Nephron (organoid): ENCODE measurements around the gene CSTF3.

Experiments
- H3K27ac Mint-ChIP-seq, 3 experiments: 2 replicates each; pipeline ENCODE4 v1.8.0; 2020; ENCODE audit warnings: mixed read lengths in 3 of 3, mild to moderate bottlenecking in 2 of 3, moderate library complexity in 1 of 3
- H3K27me3 Mint-ChIP-seq: 2 replicates; pipeline ENCODE4 v1.8.0; 2021; ENCODE audit warnings: low read depth, mild to moderate bottlenecking, moderate library complexity, mixed read lengths
- H3K36me3 Mint-ChIP-seq: 2 replicates; pipeline ENCODE4 v1.8.0; 2020; ENCODE audit warnings: low read depth, mixed read lengths
- H3K4me1 Mint-ChIP-seq: 2 replicates; pipeline ENCODE4 v1.8.0; 2020; ENCODE audit warnings: mixed read lengths
- H3K4me3 Mint-ChIP-seq, 3 experiments: 2 replicates each; pipeline ENCODE4 v1.8.0; 2020; ENCODE audit warnings: mild to moderate bottlenecking in 3 of 3, mixed read lengths in 3 of 3, moderate library complexity in 2 of 3
- H3K9me3 Mint-ChIP-seq: 2 replicates; pipeline ENCODE4 v1.8.0; 2020; ENCODE audit warnings: mixed read lengths
- TF ChIP-seq, protein P1 (sequence below), 3 experiments: fragments of 200-600 bp; sonication (generic); IDR thresholded peaks; one replicate each; pipeline ENCODE4 v1.5.0; 2021; ENCODE audit warnings: antibody characterized with exemption in 3 of 3; ENCODE audit not compliant: unreplicated experiment in 3 of 3

CSTF3 gene

GRCh38 chr11:33135216-33135615 lies 26.1 kb downstream of the CSTF3 start:
- no peaks in the 10 kb centered on the region for H3K27me3 Mint-ChIP-seq
- peaks cover 11% of the 10 kb centered on the region for H3K36me3 Mint-ChIP-seq
- H3K4me1 Mint-ChIP-seq: peaks cover 10% of the 10 kb centered on the region
- TF ChIP-seq, protein P1, sequence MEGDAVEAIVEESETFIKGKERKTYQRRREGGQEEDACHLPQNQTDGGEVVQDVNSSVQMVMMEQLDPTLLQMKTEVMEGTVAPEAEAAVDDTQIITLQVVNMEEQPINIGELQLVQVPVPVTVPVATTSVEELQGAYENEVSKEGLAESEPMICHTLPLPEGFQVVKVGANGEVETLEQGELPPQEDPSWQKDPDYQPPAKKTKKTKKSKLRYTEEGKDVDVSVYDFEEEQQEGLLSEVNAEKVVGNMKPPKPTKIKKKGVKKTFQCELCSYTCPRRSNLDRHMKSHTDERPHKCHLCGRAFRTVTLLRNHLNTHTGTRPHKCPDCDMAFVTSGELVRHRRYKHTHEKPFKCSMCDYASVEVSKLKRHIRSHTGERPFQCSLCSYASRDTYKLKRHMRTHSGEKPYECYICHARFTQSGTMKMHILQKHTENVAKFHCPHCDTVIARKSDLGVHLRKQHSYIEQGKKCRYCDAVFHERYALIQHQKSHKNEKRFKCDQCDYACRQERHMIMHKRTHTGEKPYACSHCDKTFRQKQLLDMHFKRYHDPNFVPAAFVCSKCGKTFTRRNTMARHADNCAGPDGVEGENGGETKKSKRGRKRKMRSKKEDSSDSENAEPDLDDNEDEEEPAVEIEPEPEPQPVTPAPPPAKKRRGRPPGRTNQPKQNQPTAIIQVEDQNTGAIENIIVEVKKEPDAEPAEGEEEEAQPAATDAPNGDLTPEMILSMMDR (IDR thresholded peaks at IDR 0.05; ENCODE audit: unreplicated experiment in 3 of 3): no peak
- H3K4me3 Mint-ChIP-seq: no peak overlapping the region
- H3K9me3 Mint-ChIP-seq: no peaks in the 10 kb centered on the region
- peak overlapping the region; percentile 66 to 84 (median 67) for H3K27ac Mint-ChIP-seq

GRCh38 chr11:33134276-33134675 lies 27.0 kb downstream of the CSTF3 start:
- Mint-ChIP-seq H3K4me1 (peaks cover 10% of the 10 kb centered on the region), H3K27ac (no peak overlapping the region), H3K36me3 (peaks cover 5% of the 10 kb centered on the region), H3K27me3 (no peaks in the 10 kb centered on the region), H3K9me3 (no peaks in the 10 kb centered on the region), H3K4me3 (no peak overlapping the region)
- TF ChIP-seq, protein P1 (IDR thresholded peaks at IDR 0.05; ENCODE audit: unreplicated experiment in 3 of 3): no peak

- Mint-ChIP-seq H3K9me3 (no peaks in the 10 kb centered on the region), H3K27me3 (no peaks in the 10 kb centered on the region), H3K27ac (peak overlapping the region in 1 of 3 experiments; percentile 17)
Observed at GRCh38 chr11:33133761-33134160, 27.5 kb downstream of the CSTF3 start.

GRCh38 chr11:33132510-33132909 lies 28.8 kb downstream of the CSTF3 start:
- TF ChIP-seq, protein P1 (IDR thresholded peaks at IDR 0.05; ENCODE audit: unreplicated experiment in 3 of 3): no peak
- H3K4me1 Mint-ChIP-seq: peaks cover 10% of the 10 kb centered on the region
- no peak overlapping the region for H3K4me3 Mint-ChIP-seq
- H3K27me3 Mint-ChIP-seq: no peaks in the 10 kb centered on the region
- peaks cover 5% of the 10 kb centered on the region for H3K36me3 Mint-ChIP-seq
- H3K9me3 Mint-ChIP-seq: no peaks in the 10 kb centered on the region
- no peak overlapping the region for H3K27ac Mint-ChIP-seq

More at GRCh38 chr11:33133761-33134160, 27.5 kb downstream of the CSTF3 start:
- H3K4me1 Mint-ChIP-seq: peaks cover 10% of the 10 kb centered on the region
- TF ChIP-seq, protein P1 (IDR thresholded peaks at IDR 0.05; ENCODE audit: unreplicated experiment in 3 of 3): no peak
- no peak overlapping the region for H3K4me3 Mint-ChIP-seq
- H3K36me3 Mint-ChIP-seq: peaks cover 5% of the 10 kb centered on the region

GRCh38 chr11:33128739-33129138 lies 32.5 kb downstream of the CSTF3 start:
- no peak overlapping the region for H3K27ac Mint-ChIP-seq
- TF ChIP-seq, protein P1 (IDR thresholded peaks at IDR 0.05; ENCODE audit: unreplicated experiment in 3 of 3): no peak
- no peak overlapping the region for H3K4me3 Mint-ChIP-seq
- H3K4me1 Mint-ChIP-seq: no peaks in the 10 kb centered on the region
- no peaks in the 10 kb centered on the region for H3K9me3 Mint-ChIP-seq
- H3K27me3 Mint-ChIP-seq: no peaks in the 10 kb centered on the region
- H3K36me3 Mint-ChIP-seq: peaks cover 19% of the 10 kb centered on the region

GRCh38 chr11:33125611-33126010 lies 35.7 kb downstream of the CSTF3 start:
- TF ChIP-seq, protein P1 (IDR thresholded peaks at IDR 0.05; ENCODE audit: unreplicated experiment in 3 of 3): no peak
- Mint-ChIP-seq H3K27me3 (no peaks in the 10 kb centered on the region), H3K4me3 (no peak overlapping the region), H3K4me1 (no peaks in the 10 kb centered on the region), H3K9me3 (no peaks in the 10 kb centered on the region), H3K36me3 (peaks cover 14% of the 10 kb centered on the region), H3K27ac (no peak overlapping the region)
